GM12865 (cell line): ENCODE results near the gene DNASE1L3.

Experiments used
- DNase-seq: peaks from one replicate; pipeline ENCODE4 v3.0.0; 2010; ENCODE audit warnings: low read depth
- H3K4me3 ChIP-seq: 2 replicates; pipeline ENCODE4 v1.5.1; 2011; ENCODE audit warnings: mild to moderate bottlenecking, low read depth, low read length, control low read depth
- CTCF ChIP-seq: IDR thresholded peaks from 2 replicates; pipeline ENCODE4 v1.5.1; 2011; ENCODE audit warnings: low read length, control low read depth, low read depth, inconsistent platforms; ENCODE audit not compliant: insufficient read depth; ENCODE audit errors: missing control alignments

DNASE1L3 gene

GRCh38 chr3:58143417-58144055 is 67.2 kb downstream of the DNASE1L3 start:
- no peak for TF ChIP-seq CTCF
- DNase-seq: no peak

More at GRCh38 chr3:58143417-58144055, 67.2 kb downstream of the DNASE1L3 start:
- no peak overlapping the region for H3K4me3 ChIP-seq
